Smooth muscle cell (in vitro differentiated cells): Measurements from ENCODE around the gene KANK4. TPM values are rescaled to one million over a fixed set of nuclear protein-coding genes. Genes with fewer than 3 reads are reported as not detected.
"Not testable (repeated sequence)": the region's sequence is repeated elsewhere in the genome, so short reads cannot be mapped to it uniquely, and the experiment has no call there.

ENCODE experiments used
- DNase-seq: peaks from one replicate; lab custom pipeline; 2025; ENCODE audit not compliant: unreplicated experiment; lab: John Stamatoyannopoulos, UW
- H2AFZ ChIP-seq: fragments of 200-600 bp; sonication (generic); 2 replicates; pipeline ENCODE4 v1.6.0; 2016; ENCODE audit warnings: antibody characterized with exemption, low read depth, mild to moderate bottlenecking
- H3F3A ChIP-seq: fragments of 200-600 bp; sonication (generic); 2 replicates; pipeline ENCODE4 v1.6.0; 2017; ENCODE audit warnings: antibody characterized with exemption, low read depth
- H3K27ac ChIP-seq: fragments of 200-600 bp; sonication (generic); 2 replicates; pipeline ENCODE4 v1.5.1; 2016; ENCODE audit warnings: low read depth, mild to moderate bottlenecking
- H3K27me3 ChIP-seq: fragments of 200-600 bp; sonication (generic); 2 replicates; pipeline ENCODE4 v1.6.1; 2016; ENCODE audit warnings: low read depth, mild to moderate bottlenecking
- H3K36me3 ChIP-seq: fragments of 200-600 bp; sonication (generic); 2 replicates; pipeline ENCODE4 v1.5.1; 2016; ENCODE audit warnings: low read depth
- H3K4me1 ChIP-seq: fragments of 200-600 bp; sonication (generic); 2 replicates; pipeline ENCODE4 v1.5.1; 2016; ENCODE audit warnings: low read depth
- H3K4me2 ChIP-seq: fragments of 200-600 bp; sonication (generic); 2 replicates; pipeline ENCODE4 v1.6.0; 2016; ENCODE audit warnings: mild to moderate bottlenecking
- H3K4me3 ChIP-seq: fragments of 200-600 bp; sonication (generic); 2 replicates; pipeline ENCODE4 v1.5.1; 2016; ENCODE audit warnings: mild to moderate bottlenecking
- H3K79me2 ChIP-seq: fragments of 200-600 bp; sonication (generic); 2 replicates; pipeline ENCODE4 v1.6.0; 2016; ENCODE audit warnings: low read depth, mild to moderate bottlenecking
- H3K9ac ChIP-seq: fragments of 200-600 bp; sonication (generic); 2 replicates; pipeline ENCODE4 v1.6.0; 2016; ENCODE audit warnings: low read depth
- H3K9me3 ChIP-seq: fragments of 200-600 bp; sonication (generic); replicated peaks from 2 replicates; pipeline ENCODE4 v1.5.1; 2016; ENCODE audit warnings: low read depth
- H4K20me1 ChIP-seq: fragments of 200-600 bp; sonication (generic); 2 replicates; pipeline ENCODE4 v1.6.0; 2016; ENCODE audit warnings: low read depth
- CTCF ChIP-seq: fragments of 200-600 bp; sonication (generic); IDR thresholded peaks from 2 replicates; pipeline ENCODE4 v1.5.1; 2017; ENCODE audit warnings: borderline replicate concordance, mild to moderate bottlenecking, antibody characterized with exemption; ENCODE audit not compliant: insufficient read depth, poor library complexity, severe bottlenecking
- WGBS: methylation state at CpG from one replicate; pipeline ENCODE4 v1.1.7; 2016; ENCODE audit warnings: low lambda C conversion rate; 5-methylcytosine and 5-hydroxymethylcytosine counted together
- polyA plus RNA-seq: library from polyadenylated mRNA; unstranded; fragments of >200 nt; fragmentation: Nextera tagmentation; extraction: Ambion mirVana; gene quantifications from 2 replicates; pipeline ENCODE4 v1.2.1, GENCODE V29; 2016
- total RNA-seq: library from RNA; depleted of rRNA; stranded (reverse); fragments of >200 nt; gene quantifications from 2 replicates; pipeline ENCODE4 v1.2.3, GENCODE V29; 2014

The KANK4 gene
- total and polyA plus RNA-seq, 2 experiments from 2014 or later, result 69.2 to 77.8 TPM

GRCh38 chr1:62224182-62224581, 95.1 kb downstream of the KANK4 start:
- H3K27me3 ChIP-seq, result no peaks in the 10 kb centered on the region
- H2AFZ ChIP-seq, result no peak overlapping the region
- H3K9ac ChIP-seq, result no peak overlapping the region
- no peaks in the 10 kb centered on the region for H4K20me1 ChIP-seq
- DNase-seq, result no peak
- no peaks in the 10 kb centered on the region for H3K79me2 ChIP-seq
- 40% methylated on average over 2 of the region's 3 CpGs for WGBS
- TF ChIP-seq CTCF, result no peak
- no peaks in the 10 kb centered on the region for H3K36me3 ChIP-seq
- H3F3A ChIP-seq, result no peaks in the 10 kb centered on the region
- H3K27ac ChIP-seq, result no peak overlapping the region
- H3K9me3 ChIP-seq, result no peaks in the 10 kb centered on the region
- H3K4me3 ChIP-seq, result no peak overlapping the region
- peaks cover 4% of the 10 kb centered on the region for H3K4me1 ChIP-seq
- no peak overlapping the region for H3K4me2 ChIP-seq

- no peak overlapping the region for H3K9ac ChIP-seq
- no peaks in the 10 kb centered on the region for H3K9me3 ChIP-seq
- H3F3A ChIP-seq, result no peaks in the 10 kb centered on the region
- H3K4me3 ChIP-seq, result no peak overlapping the region
- no peaks in the 10 kb centered on the region for H3K4me1 ChIP-seq
- 96% methylated on average over 9 of the region's 9 CpGs for WGBS
- no peak for TF ChIP-seq CTCF
- no peak for DNase-seq
- H3K27me3 ChIP-seq, result no peaks in the 10 kb centered on the region
- H3K4me2 ChIP-seq, result no peak overlapping the region
- H3K36me3 ChIP-seq, result no peaks in the 10 kb centered on the region
- no peaks in the 10 kb centered on the region for H4K20me1 ChIP-seq
- H3K79me2 ChIP-seq, result no peaks in the 10 kb centered on the region
- H2AFZ ChIP-seq, result no peak overlapping the region
- H3K27ac ChIP-seq, result no peak overlapping the region
Observed at GRCh38 chr1:62222321-62222720, 96.9 kb downstream of the KANK4 start.

- Histone ChIP-seq H3K27ac (no peak overlapping the region), H2AFZ (no peak overlapping the region), H3F3A (no peaks in the 10 kb centered on the region), H3K4me3 (no peak overlapping the region), H3K27me3 (no peaks in the 10 kb centered on the region), H3K9me3 (no peaks in the 10 kb centered on the region), H4K20me1 (no peaks in the 10 kb centered on the region), H3K4me2 (no peak overlapping the region), H3K36me3 (no peaks in the 10 kb centered on the region), H3K9ac (no peak overlapping the region), H3K4me1 (no peaks in the 10 kb centered on the region), H3K79me2 (no peaks in the 10 kb centered on the region)
- TF ChIP-seq CTCF, result no peak
- 100% methylated on average over 1 of the region's 1 CpG for WGBS
- DNase-seq, result no peak
Observed at GRCh38 chr1:62221171-62221570, 98.1 kb downstream of the KANK4 start.

GRCh38 chr1:62220456-62220855, 98.8 kb downstream of the KANK4 start:
- 83% methylated on average over 9 of the region's 9 CpGs for WGBS
- not testable (repeated sequence) for H3F3A ChIP-seq, H3K9me3 ChIP-seq, H2AFZ ChIP-seq, H3K9ac ChIP-seq, H3K4me3 ChIP-seq, DNase-seq, H3K4me1 ChIP-seq, H3K79me2 ChIP-seq, H3K27ac ChIP-seq, H3K36me3 ChIP-seq, H3K27me3 ChIP-seq, H3K4me2 ChIP-seq, H4K20me1 ChIP-seq
